Activated CD8-positive, alpha-beta T cell treated with anti-CD3 and anti-CD28 coated beads for 36 hours (primary cell): ENCODE data around the gene HNRNPA2B1. TPM values are rescaled to one million over a fixed set of nuclear protein-coding genes. Genes with fewer than 3 reads are reported as not detected.
A peak's percentile ranks its signal among the peaks of the same experiment; 100 is the strongest.
"Not testable (repeated sequence)": the region's sequence is repeated elsewhere in the genome, so short reads cannot be mapped to it uniquely, and the experiment has no call there.

Experiments used
- ATAC-seq: fragments of 200-7000 bp; cut with Tn5 transposase; one replicate; pipeline ENCODE4 v1.10.0; 2021; ENCODE audit warnings: mild to moderate bottlenecking, moderate library complexity
- CTCF ChIA-PET: fragments of 350-600 bp; sonication (Branson Sonifier 250); formaldehyde crosslinking; loops from one replicate; lab custom pipeline; 2021; ENCODE audit warnings: antibody characterized with exemption; lab: Charles Lee
- POLR2A ChIA-PET: fragments of 350-600 bp; sonication (Branson Sonifier 250); formaldehyde crosslinking; loops from one replicate; lab custom pipeline; 2021; ENCODE audit warnings: antibody characterized with exemption; lab: Charles Lee
- DNase-seq: peaks from one replicate; pipeline ENCODE4 v3.0.0-alpha.2; 2020
- H3K27ac Mint-ChIP-seq: one replicate; pipeline ENCODE4 v1.8.0; 2021; ENCODE audit warnings: mild to moderate bottlenecking, mixed read lengths
- H3K27me3 Mint-ChIP-seq: one replicate; pipeline ENCODE4 v1.8.0; 2021; ENCODE audit warnings: mixed read lengths
- H3K36me3 Mint-ChIP-seq: one replicate; pipeline ENCODE4 v1.8.0; 2021; ENCODE audit warnings: low read depth, mixed read lengths
- H3K4me1 Mint-ChIP-seq: one replicate; pipeline ENCODE4 v1.8.0; 2021; ENCODE audit warnings: low read depth, mixed read lengths
- H3K4me3 Mint-ChIP-seq: one replicate; pipeline ENCODE4 v1.8.0; 2021; ENCODE audit warnings: mild to moderate bottlenecking, moderate library complexity, mixed read lengths
- H3K9me3 Mint-ChIP-seq: one replicate; pipeline ENCODE4 v1.8.0; 2021; ENCODE audit warnings: mixed read lengths
- intact Hi-C: fragments of 100-400 bp; cut with micrococcal nuclease; formaldehyde crosslinking; loops from one replicate; pipeline ENCODE4 v1.10.0; 2022
- total RNA-seq, 2 experiments: library from RNA; stranded (reverse); gene quantifications; one replicate each; pipeline ENCODE4 v1.2.3, GENCODE V29; 2021
- TF ChIP-seq, protein P1 (sequence below): fragments of 200-600 bp; IDR thresholded peaks from one replicate; pipeline ENCODE4 v1.8.0; 2022; ENCODE audit warnings: antibody characterized with exemption, mild to moderate bottlenecking

The HNRNPA2B1 gene
- total RNA-seq, 2 experiments from 2014 or later, result 871 to 893 TPM

DNA sequence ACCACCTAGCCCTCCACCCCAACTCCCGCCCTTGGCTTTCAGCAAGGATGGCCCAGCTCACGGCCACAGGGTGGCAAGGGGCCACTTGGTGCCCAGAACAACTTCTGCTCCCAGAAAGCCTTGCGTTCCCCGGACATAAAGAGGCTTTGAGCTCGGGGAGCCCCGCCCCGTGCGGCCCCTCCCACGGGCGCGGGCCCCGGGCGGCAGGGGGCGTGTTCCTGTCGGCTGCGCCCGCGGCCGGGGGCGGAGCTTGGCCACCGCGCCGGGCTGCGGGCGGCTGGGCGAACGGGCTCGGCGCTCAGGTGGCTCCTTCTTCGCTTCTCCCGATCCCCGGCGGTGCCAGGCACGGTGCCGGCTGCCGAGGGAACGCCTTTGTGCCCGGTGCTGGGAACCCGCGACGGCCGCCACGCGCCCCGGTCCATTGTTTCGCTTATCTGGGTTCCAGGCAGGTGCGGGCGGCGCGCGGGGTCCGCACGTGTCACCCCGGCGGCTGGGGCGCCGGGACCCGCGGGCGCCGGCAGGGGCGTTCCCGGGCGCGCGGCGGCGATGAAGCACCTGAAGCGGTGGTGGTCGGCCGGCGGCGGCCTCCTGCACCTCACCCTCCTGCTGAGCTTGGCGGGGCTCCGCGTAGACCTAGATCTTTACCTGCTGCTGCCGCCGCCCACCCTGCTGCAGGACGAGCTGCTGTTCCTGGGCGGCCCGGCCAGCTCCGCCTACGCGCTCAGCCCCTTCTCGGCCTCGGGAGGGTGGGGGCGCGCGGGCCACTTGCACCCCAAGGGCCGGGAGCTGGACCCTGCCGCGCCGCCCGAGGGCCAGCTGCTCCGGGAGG lies 48.4 kb downstream of the HNRNPA2B1 start, which contains the start of gene NFE2L3:
Gene NFE2L3 (plus strand): TSS at position 246 of the 829 bp plus-strand sequence. CDS start 301 bp downstream, at position 547.
- Mint-ChIP-seq H3K36me3 (peaks cover 30% of the 10 kb centered on the region), H3K9me3 (no peaks in the 10 kb centered on the region), H3K4me1 (peaks cover 51% of the 10 kb centered on the region), H3K27me3 (no peaks in the 10 kb centered on the region), H3K4me3 (peak within 1 kb of the TSS; percentile 96), H3K27ac (peak within 1 kb of the TSS; percentile 99)
- CTCF ChIA-PET, result interaction anchor here (0.9 to 2.9 kb wide), 9 partner anchors 40 to 259 kb away, joined by 3 to 20 read pairs (median 6); no protein-coding TSS in a partner anchor
- POLR2A ChIA-PET, result interaction anchor here (0.6 to 13.9 kb wide), 11 partner anchors 9 to 141 kb away, joined by 3 to 359 read pairs (median 6); partner anchors contain the start of genes CBX3 and HNRNPA2B1
- intact Hi-C loops, result loop anchor here (5.0 kb wide), 1 partner anchor 60 kb away; no protein-coding TSS in a partner anchor
- TF ChIP-seq, protein P1, sequence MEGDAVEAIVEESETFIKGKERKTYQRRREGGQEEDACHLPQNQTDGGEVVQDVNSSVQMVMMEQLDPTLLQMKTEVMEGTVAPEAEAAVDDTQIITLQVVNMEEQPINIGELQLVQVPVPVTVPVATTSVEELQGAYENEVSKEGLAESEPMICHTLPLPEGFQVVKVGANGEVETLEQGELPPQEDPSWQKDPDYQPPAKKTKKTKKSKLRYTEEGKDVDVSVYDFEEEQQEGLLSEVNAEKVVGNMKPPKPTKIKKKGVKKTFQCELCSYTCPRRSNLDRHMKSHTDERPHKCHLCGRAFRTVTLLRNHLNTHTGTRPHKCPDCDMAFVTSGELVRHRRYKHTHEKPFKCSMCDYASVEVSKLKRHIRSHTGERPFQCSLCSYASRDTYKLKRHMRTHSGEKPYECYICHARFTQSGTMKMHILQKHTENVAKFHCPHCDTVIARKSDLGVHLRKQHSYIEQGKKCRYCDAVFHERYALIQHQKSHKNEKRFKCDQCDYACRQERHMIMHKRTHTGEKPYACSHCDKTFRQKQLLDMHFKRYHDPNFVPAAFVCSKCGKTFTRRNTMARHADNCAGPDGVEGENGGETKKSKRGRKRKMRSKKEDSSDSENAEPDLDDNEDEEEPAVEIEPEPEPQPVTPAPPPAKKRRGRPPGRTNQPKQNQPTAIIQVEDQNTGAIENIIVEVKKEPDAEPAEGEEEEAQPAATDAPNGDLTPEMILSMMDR, result no peak
- DNase-seq (peak; percentile 88), ATAC-seq (peak; percentile 72)

DNA sequence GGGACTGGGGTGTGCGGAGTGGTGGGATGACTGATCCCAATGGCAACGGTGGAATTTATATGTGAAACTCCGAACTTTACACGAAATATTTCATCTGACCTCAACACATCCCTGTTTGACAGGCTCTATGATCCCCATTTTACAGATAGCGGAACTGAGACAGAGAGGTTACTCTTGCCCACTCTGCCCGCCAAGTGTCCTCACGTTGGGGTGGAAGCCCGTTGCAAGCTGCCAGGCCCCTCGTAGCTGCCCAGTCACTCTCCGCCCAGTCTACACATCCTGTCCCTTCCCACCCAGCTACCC lies 48.9 kb downstream of the HNRNPA2B1 start:
- Mint-ChIP-seq H3K4me1 (peaks cover 46% of the 10 kb centered on the region), H3K36me3 (peaks cover 28% of the 10 kb centered on the region), H3K4me3 (peak overlapping the region; percentile 86), H3K27ac (peak overlapping the region; percentile 99), H3K27me3 (no peaks in the 10 kb centered on the region), H3K9me3 (no peaks in the 10 kb centered on the region)
- POLR2A ChIA-PET, result interaction anchor here (1.2 to 13.9 kb wide), 10 partner anchors 10 to 142 kb away, joined by 3 to 359 read pairs (median 8); partner anchors contain the start of genes CBX3 and HNRNPA2B1
- no peak for ATAC-seq
- DNase-seq, result no peak
- TF ChIP-seq, protein P1, result no peak
- intact Hi-C loops, result loop anchor here (5.0 kb wide), 1 partner anchor 59 kb away; no protein-coding TSS in a partner anchor
- CTCF ChIA-PET, result interaction anchor here (0.9 to 2.9 kb wide), 9 partner anchors 41 to 259 kb away, joined by 3 to 20 read pairs (median 6); no protein-coding TSS in a partner anchor

DNA sequence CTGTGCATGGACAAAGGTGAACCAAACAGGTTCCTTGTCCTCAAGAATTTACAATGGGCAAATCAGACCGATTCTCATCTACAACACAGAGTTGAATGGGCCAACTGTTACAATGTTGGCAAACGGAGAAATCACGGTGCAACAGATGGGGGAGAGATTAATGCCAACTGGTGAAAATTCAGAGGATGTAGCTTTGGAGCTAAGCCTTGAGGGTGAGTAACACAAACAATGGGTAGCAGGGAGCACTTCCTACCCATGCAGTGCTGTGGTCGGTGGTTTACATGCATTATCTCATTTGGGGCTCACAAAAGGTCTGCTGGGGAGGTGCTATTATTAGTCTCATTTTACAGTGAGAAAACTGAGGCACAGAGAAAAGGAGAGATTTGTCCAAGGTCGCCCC lies 49.5 kb downstream of the HNRNPA2B1 start:
- TF ChIP-seq, protein P1, result no peak
- peaks cover 41% of the 10 kb centered on the region for H3K4me1 Mint-ChIP-seq
- ChIA-PET CTCF (interaction anchor here (1.1 to 2.9 kb wide), 5 partner anchors 11 to 72 kb away, joined by 3 to 20 read pairs (median 9); no protein-coding TSS in a partner anchor), POLR2A (interaction anchor here (1.0 to 13.9 kb wide), 8 partner anchors 11 to 142 kb away, joined by 3 to 359 read pairs (median 10); partner anchors contain the start of genes CBX3 and HNRNPA2B1)
- peak; percentile 53 for DNase-seq
- peak overlapping the region; percentile 99 for H3K27ac Mint-ChIP-seq
- H3K27me3 Mint-ChIP-seq, result no peaks in the 10 kb centered on the region
- intact Hi-C loops, result loop anchor here (5.0 kb wide), 1 partner anchor 59 kb away; no protein-coding TSS in a partner anchor
- H3K4me3 Mint-ChIP-seq, result peak overlapping the region; percentile 86
- ATAC-seq, result no peak
- no peaks in the 10 kb centered on the region for H3K9me3 Mint-ChIP-seq
- H3K36me3 Mint-ChIP-seq, result peaks cover 26% of the 10 kb centered on the region

DNA sequence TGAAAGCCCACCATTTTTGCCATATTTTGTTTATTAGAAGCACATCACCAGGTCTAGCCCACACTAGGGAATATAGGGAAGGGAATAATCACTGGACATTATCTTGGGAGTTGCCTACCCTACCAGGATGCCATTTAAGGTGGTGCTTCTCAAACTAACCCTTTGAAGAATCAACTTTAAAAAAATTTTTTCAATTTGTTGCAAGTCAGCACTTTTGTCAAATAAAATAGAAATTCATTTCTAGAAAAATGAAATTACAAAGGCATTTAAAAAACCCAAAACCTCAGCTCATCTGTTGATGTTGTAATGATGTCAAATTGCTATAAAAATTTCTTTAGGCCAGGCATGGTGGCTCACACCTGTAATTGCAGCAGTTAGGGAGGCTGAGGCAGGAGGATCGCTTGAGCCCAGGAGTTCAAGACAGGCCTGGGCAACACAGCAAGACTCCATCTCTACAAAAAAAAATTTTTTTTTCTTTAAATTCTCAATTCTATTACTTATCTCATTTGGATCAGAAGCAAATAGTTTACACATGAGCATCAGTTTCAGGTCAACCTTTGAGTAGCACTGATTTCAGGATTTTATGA lies 51.1 kb downstream of the HNRNPA2B1 start:
- peaks cover 25% of the 10 kb centered on the region for H3K4me1 Mint-ChIP-seq
- ATAC-seq, result no peak
- H3K9me3 Mint-ChIP-seq, result no peaks in the 10 kb centered on the region
- no peak overlapping the region for H3K4me3 Mint-ChIP-seq
- ChIA-PET POLR2A (interaction anchor here (1.1 kb wide), 1 partner anchor 50 kb away, joined by 3 read pairs; no protein-coding TSS in a partner anchor), CTCF (interaction anchor here (1.1 to 1.3 kb wide), 2 partner anchors 44 to 51 kb away, joined by 3 to 4 read pairs; no protein-coding TSS in a partner anchor)
- H3K36me3 Mint-ChIP-seq, result peaks cover 13% of the 10 kb centered on the region
- no peak overlapping the region for H3K27ac Mint-ChIP-seq
- no peaks in the 10 kb centered on the region for H3K27me3 Mint-ChIP-seq
- intact Hi-C loops, result no loop called here
- TF ChIP-seq, protein P1, result no peak
- no peak for DNase-seq

DNA sequence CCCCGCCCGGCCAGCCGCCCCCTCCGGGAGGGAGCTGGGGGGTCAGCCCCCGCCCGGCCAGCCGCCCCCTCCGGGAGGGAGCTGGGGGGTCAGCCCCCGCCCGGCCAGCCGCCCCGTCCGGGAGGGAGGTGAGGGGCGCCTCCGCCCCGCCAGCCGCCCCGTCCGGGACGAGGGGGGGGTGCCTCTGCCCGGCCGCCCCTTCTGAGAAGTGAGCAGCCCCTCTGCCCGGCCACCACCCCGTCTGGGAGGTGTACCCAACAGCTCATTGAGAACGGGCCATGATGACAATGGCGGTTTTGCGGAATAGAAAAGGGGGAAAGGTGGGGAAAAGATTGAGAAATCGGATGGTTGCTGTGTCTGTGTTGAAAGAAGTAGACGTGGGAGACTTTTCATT lies 52.2 kb downstream of the HNRNPA2B1 start:
- DNase-seq, H3K36me3 Mint-ChIP-seq, H3K4me3 Mint-ChIP-seq, CTCF ChIA-PET, ATAC-seq, intact Hi-C loops, H3K27me3 Mint-ChIP-seq, H3K9me3 Mint-ChIP-seq, H3K27ac Mint-ChIP-seq: not testable (repeated sequence)
- peaks cover 14% of the 10 kb centered on the region for H3K4me1 Mint-ChIP-seq
- POLR2A ChIA-PET, result interaction anchor here (1.1 kb wide), 1 partner anchor 52 kb away, joined by 3 read pairs; no protein-coding TSS in a partner anchor

DNA sequence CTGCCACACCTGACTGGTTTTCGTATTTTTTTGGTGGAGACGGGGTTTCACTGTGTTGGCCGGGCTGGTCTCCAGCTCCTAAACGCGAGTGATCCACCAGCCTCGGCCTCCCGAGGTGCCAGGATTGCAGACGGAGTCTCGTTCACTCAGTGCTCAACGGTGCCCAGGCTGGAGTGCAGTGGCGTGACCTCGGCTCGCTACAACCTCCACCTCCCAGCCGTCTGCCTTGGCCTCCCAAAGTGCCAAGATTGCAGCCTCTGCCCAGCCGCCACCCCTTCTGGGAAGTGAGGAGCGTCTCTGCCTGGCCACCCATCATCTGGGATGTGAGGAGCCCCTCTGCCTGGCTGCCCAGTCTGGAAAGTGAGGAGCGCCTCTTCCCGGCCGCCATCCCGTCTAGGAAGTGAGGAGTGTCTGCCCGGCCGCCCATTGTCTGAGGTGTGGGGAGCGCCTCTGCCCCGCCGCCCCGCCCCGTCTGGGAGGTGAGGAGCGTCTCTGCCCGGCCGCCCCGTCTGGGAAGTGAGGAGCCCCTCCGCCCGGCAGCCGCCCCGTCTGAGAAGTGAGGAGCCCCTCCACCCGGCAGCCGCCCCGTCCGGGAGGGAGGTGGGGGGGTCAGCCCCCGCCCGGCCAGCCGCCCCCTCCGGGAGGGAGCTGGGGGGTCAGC lies 52.8 kb downstream of the HNRNPA2B1 start:
- H3K9me3 Mint-ChIP-seq, H3K36me3 Mint-ChIP-seq, H3K4me3 Mint-ChIP-seq, H3K27ac Mint-ChIP-seq, intact Hi-C loops, H3K27me3 Mint-ChIP-seq, DNase-seq, ATAC-seq: not testable (repeated sequence)
- peaks cover 11% of the 10 kb centered on the region for H3K4me1 Mint-ChIP-seq
- CTCF ChIA-PET, result interaction anchor here (1.0 kb wide), 1 partner anchor 57 kb away, joined by 4 read pairs; no protein-coding TSS in a partner anchor
- POLR2A ChIA-PET, result interaction anchor here (0.9 kb wide), 1 partner anchor 52 kb away, joined by 4 read pairs; no protein-coding TSS in a partner anchor
